Ectodermal cell (in vitro differentiated cells): ENCODE data around the gene UGP2.
"Not testable (repeated sequence)": the region's sequence is repeated elsewhere in the genome, so short reads cannot be mapped to it uniquely, and the experiment has no call there.

Source experiments
- H3K27ac ChIP-seq: 2 replicates; pipeline ENCODE4 v1.7.0; 2013; ENCODE audit warnings: mild to moderate bottlenecking, low read depth, low read length; ENCODE audit not compliant: insufficient read depth, poor library complexity, severe bottlenecking
- H3K27me3 ChIP-seq: 2 replicates; pipeline ENCODE4 v1.7.0; 2013; ENCODE audit warnings: mild to moderate bottlenecking, low read length; ENCODE audit not compliant: insufficient read depth, control insufficient read depth, poor library complexity, severe bottlenecking
- H3K36me3 ChIP-seq: one replicate; pipeline ENCODE4 v1.7.0; 2013; ENCODE audit warnings: low read length; ENCODE audit not compliant: control insufficient read depth, insufficient read depth
- H3K4me1 ChIP-seq: one replicate; pipeline ENCODE4 v1.7.0; 2013; ENCODE audit warnings: low read length; ENCODE audit not compliant: control insufficient read depth, insufficient read depth
- H3K4me3 ChIP-seq: 2 replicates; pipeline ENCODE4 v1.7.0; 2013; ENCODE audit warnings: low read depth, low read length, control low read depth; ENCODE audit not compliant: insufficient read depth
- H3K9me3 ChIP-seq: 2 replicates; pipeline ENCODE4 v1.7.0; 2013; ENCODE audit warnings: mild to moderate bottlenecking, low read length, moderate library complexity; ENCODE audit not compliant: control insufficient read depth
- WGBS, 2 experiments: methylation state at CpG; one replicate each; pipeline ENCODE4 v1.1.7; 2013; ENCODE audit warnings: missing lambda C conversion rate in 2 of 2; 5-methylcytosine and 5-hydroxymethylcytosine counted together

Gene UGP2

GRCh38 chr2:63926815-63927214 lies 85.1 kb downstream of the UGP2 start:
- Histone ChIP-seq H3K9me3 (no peaks in the 10 kb centered on the region), H3K4me1 (peaks cover 11% of the 10 kb centered on the region), H3K4me3 (no peak overlapping the region), H3K27me3 (no peaks in the 10 kb centered on the region), H3K36me3 (no peaks in the 10 kb centered on the region), H3K27ac (no peak overlapping the region)
- 52% methylated on average over 7 of the region's 7 CpGs for WGBS, 2 experiments

GRCh38 chr2:63932104-63932503 lies 90.4 kb downstream of the UGP2 start:
- H3K27me3 ChIP-seq, H3K27ac ChIP-seq, H3K4me3 ChIP-seq, H3K4me1 ChIP-seq, H3K36me3 ChIP-seq, H3K9me3 ChIP-seq: not testable (repeated sequence)
- WGBS, 2 experiments = 93 to 99% methylated on average over 3 to 4 of the region's 4 CpGs
